HG03575 (cell line): ENCODE data around the gene FBXO17.
"Not testable (repeated sequence)": the region's sequence is repeated elsewhere in the genome, so short reads cannot be mapped to it uniquely, and the experiment has no call there.

Experiments used
- ATAC-seq: cut with Tn5 transposase; IDR thresholded peaks from one replicate; pipeline ENCODE4 v1.9.1; 2021; ENCODE audit not compliant: unreplicated experiment, insufficient number of reproducible peaks, low FRiP score; ENCODE audit errors: extremely low read depth

Gene FBXO17

GRCh38 chr19:38975214-38975860 is at the start of gene FBXO17:
Gene FBXO17 (minus strand): TSS chr19:38975742. CDS start chr19:38950319, 25,423 bp downstream.
- ATAC-seq, result no peak

DNA sequence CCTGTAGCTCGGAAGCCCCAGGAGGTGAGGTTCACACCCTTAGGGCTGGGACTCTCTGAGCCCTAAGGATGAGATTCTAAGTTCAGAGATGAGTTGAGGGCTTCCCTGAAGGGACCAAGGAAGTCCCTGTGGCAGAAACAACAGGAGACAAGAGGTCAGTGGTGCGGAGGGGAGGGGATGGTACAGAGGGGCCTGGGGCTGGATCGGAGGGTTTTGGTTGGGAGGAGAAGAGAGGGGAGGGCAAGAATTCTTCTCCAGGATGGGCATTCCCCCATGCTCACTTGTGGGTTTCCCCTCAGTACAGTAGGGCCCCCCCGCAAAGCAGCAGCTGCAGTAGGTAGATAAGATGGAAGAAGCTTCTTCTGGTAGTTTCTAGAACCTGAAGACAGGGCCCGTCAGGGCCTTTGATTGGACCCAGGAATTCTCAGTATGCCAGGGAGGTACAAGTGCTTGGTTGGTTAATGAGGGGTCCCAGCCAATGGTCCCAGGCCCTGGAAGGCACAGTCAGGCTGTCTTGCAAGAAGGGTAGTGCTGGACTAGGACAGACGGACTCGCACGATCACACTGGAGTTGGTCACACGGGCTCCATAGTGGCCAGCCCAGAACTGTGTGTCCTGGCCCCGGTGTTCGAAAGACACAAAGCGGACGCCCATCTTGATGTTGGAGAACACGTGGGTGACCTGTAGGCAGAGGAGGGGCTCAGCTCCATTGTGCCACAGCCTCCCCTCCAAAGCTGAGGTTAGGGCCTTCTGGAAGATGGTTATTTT is 49.5 kb upstream of the FBXO17 start:
- no peak for ATAC-seq

GRCh38 chr19:39021063-39021462 is 45.5 kb upstream of the FBXO17 start:
- no peak for ATAC-seq

DNA sequence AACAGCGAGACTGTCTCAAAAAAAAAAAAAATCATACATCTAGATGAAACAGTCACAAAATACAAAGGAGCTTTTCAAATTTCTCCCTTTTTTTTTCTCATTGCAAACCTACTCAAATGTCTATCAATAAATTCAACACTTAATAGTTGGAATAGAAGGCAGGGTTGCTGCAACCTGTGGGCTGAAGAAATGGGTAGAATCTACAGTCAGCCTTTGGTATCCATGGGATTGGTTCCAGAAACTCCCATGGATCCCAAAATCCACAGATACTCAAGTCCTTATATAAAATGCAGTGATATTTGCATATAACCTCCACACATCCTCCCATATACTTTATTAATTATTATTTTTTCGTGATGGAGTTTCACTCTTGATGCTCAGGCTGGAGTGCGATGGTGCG is 42.1 kb upstream of the FBXO17 start:
- ATAC-seq, result no peak

- no peak for ATAC-seq
Observed at GRCh38 chr19:39017026-39017425, 41.5 kb upstream of the FBXO17 start.

DNA sequence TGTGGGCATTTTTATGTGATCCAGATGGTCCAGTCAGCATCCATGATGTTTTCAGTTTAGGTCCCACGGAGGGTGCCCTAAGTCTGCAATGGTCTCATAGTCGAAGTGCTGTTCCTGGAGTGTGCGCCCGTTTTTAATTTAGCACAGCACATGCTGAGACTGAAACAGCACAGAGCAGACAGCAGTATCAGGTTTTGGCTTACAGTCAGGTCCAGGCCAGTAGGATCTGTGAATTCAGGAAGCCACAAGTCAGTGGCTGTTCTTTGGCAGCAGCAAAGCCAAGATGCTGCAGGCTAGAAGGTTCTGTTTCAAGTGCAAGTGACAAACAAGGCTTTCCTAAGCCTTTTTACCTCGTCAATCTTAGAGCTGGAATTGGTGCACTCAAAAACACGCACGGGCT is 38.5 kb upstream of the FBXO17 start:
- ATAC-seq, result no peak

GRCh38 chr19:39009001-39009400 is 33.5 kb upstream of the FBXO17 start:
- ATAC-seq, result no peak

- no peak for ATAC-seq
Observed at GRCh38 chr19:39008137-39008536, 32.6 kb upstream of the FBXO17 start.

GRCh38 chr19:39007096-39007495 is 31.6 kb upstream of the FBXO17 start:
- ATAC-seq, result no peak

- no peak for ATAC-seq
Observed at GRCh38 chr19:39004403-39004802, 28.9 kb upstream of the FBXO17 start.

DNA sequence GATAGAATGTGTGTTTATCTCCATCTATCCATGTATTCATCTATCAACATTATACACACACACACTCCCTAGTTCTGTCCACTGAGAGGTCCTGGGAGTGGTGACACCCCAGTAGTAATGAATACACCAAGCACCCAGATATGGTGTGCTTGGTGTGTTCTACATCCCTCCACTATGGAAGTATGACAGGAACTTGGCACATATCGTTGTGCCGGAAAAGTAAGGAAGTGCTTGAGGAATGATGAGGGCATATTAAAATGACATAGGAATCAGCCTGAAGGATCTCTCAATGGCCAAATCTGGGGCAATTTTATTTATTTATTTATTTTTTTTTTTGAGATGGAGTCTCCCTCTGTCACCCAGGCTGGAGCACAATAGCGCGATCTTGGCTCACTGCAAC is 28.3 kb upstream of the FBXO17 start:
- no peak for ATAC-seq

- no peak for ATAC-seq
Observed at GRCh38 chr19:39003188-39003587, 27.6 kb upstream of the FBXO17 start.

GRCh38 chr19:39001041-39001440 is 25.5 kb upstream of the FBXO17 start:
- no peak for ATAC-seq

DNA sequence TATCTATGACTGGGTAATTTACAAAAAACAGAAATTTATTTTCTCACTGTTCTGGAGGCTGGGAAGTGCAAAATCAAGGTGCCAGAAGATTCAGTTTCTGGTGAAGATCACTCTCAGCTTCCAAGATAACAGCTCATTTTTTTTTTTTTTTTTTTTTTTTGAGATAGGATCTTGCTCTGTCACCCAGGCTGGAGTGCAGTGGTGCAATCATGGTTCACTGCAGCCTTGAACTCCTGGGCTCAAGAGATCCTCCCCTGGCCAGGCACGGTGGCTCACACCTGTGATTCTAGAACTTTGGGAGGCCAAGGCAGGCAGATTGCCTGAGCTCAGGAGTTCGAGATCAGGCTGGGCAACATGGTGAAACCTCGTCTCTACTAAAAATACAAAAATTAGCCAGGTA is 22.0 kb upstream of the FBXO17 start:
- ATAC-seq, result not testable (repeated sequence)

DNA sequence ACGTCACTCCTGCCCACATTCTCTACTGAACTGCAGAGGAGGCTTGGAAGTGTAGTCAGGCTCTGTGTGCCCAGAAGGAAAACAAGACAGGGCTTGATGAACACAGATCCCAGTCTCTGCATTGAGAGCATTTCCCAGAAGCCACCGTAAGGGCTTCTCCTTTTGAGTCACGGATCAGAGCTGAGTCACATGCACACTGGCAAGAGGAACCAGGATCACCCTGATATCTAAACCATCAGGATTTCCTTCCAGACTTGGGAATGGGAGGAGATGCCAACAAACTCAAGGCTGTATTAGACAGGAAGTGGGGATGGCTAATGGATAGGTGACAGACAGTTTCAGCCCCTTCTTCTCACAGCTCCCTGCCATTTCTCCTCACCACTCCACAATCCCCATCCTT is 17.7 kb upstream of the FBXO17 start:
- no peak for ATAC-seq

DNA sequence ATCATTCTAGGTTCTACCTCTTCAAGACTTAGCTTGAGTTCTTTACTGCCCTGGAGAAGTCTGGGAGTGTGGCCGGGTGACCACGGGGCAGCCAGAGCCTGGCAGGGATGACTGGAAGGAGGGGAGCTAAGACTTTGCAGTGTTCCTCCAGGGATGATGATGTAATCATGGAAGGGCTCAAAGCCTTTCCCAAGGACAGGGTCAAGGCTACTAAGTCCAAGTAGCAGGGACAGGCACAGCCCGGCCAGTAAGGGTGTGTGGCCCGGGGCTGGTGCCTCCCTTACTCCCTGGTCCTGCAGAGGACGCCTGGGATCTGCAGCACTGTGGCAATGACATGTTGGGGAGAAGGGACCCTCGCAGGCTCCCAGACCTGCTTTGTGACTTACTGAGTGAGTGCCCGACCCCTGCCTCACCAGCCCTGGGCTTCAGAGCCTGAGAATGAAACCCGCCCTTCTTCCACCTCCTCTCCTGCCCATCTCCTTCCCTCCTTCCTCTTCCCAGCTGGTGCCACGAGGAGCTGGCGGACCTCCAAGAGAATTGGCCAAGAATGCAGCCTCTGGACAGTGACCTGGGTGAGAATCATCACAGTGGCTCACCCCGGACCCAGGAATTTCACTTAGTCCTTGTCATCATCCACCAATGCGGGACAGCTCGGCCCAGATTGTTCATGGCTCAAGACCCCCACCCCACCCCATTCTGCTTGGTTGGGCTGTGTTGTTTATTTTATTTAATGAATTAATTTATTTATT is 15.6 kb upstream of the FBXO17 start:
- no peak for ATAC-seq

GRCh38 chr19:38989614-38990013 is 14.1 kb upstream of the FBXO17 start:
- not testable (repeated sequence) for ATAC-seq

DNA sequence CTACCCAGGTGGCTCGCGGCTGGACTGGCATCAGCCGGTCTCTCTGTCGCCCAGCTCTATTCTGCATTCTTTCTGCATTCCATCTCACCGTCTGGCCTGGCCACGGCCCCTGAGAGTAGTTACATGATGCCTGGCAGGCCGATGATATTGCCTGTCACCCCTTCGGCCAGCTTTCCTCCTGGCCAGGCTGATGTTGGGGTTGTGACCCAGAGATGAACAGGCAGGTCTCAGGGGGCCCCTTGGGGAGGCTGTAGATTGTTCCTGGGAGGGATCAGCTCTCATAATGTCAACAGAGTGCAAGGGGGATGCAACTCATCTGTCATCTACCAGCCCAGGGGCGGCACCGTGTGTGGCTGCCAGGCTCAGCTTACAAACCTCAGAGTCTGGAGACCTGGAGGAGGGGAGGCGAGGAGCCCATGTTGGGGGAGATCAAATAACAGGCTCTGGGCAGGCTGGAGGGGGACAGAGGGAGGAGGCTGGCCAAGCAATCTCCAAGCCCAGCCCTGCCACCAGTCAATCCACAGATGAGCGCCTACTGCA is 13.6 kb upstream of the FBXO17 start:
- ATAC-seq, result no peak

GRCh38 chr19:38988627-38989026 is 13.1 kb upstream of the FBXO17 start:
- not testable (repeated sequence) for ATAC-seq

- not testable (repeated sequence) for ATAC-seq
Observed at GRCh38 chr19:38987745-38988144, 12.2 kb upstream of the FBXO17 start.
